IPS-18c (cell line): ENCODE measurements around the gene ASB18.

ENCODE experiments used
- H3K4me3 ChIP-seq: 2 replicates; pipeline ENCODE4 v1.7.0; 2013; ENCODE audit warnings: low read depth, mild to moderate bottlenecking, low read length, moderate library complexity; ENCODE audit not compliant: insufficient read depth
- H3K9me3 ChIP-seq: one replicate; pipeline ENCODE4 v1.6.1; 2013; ENCODE audit warnings: mild to moderate bottlenecking, low read length, moderate library complexity; ENCODE audit not compliant: control insufficient read depth, insufficient read depth

ASB18 gene

DNA sequence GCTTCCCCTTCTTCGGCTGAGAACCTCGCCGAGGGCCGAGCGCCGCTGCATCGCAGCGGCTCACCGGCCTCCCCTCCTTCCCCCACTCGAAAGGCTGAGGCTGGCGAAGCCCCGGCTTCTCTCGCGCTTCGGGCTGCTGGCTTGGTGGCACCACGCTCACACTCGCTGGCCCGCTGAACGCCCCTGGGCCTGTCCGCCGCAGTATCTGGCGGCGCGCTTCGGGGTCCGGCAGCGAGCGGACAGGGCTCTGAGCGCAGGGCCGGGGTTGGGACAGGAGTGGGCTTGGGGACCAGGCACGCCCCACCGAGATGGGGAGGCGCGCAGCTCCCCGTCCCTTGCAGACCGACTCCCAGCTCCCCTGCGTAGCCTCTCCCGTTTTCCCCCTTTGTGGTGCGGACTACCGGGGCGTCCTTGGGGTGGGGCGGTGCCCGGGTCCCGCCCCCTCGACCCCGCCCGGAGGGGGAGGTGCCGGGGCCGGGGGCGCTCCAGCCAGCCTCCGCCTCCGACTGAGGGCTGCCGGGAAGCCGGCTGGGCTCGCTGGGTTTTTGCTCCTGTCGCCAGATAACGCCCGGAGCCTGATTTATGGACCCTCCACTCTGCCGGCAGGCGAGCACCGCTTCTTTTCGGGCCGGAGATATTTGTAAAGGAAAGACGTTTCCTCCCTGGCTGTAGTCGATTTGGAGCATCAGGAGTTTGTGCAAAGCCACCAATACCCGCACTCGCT lies 99.8 kb downstream of the ASB18 start:
- H3K9me3 ChIP-seq, result peaks cover 8% of the 10 kb centered on the region
- H3K4me3 ChIP-seq, result peak overlapping the region; percentile 67

- H3K9me3 ChIP-seq, result peaks cover 4% of the 10 kb centered on the region
- peak overlapping the region; percentile 67 for H3K4me3 ChIP-seq
Observed at GRCh38 chr2:236163471-236164200, 100.6 kb downstream of the ASB18 start.

- H3K4me3 ChIP-seq, result no peak overlapping the region
- peaks cover 3% of the 10 kb centered on the region for H3K9me3 ChIP-seq
Observed at GRCh38 chr2:236162882-236163470, 101.2 kb downstream of the ASB18 start.

DNA sequence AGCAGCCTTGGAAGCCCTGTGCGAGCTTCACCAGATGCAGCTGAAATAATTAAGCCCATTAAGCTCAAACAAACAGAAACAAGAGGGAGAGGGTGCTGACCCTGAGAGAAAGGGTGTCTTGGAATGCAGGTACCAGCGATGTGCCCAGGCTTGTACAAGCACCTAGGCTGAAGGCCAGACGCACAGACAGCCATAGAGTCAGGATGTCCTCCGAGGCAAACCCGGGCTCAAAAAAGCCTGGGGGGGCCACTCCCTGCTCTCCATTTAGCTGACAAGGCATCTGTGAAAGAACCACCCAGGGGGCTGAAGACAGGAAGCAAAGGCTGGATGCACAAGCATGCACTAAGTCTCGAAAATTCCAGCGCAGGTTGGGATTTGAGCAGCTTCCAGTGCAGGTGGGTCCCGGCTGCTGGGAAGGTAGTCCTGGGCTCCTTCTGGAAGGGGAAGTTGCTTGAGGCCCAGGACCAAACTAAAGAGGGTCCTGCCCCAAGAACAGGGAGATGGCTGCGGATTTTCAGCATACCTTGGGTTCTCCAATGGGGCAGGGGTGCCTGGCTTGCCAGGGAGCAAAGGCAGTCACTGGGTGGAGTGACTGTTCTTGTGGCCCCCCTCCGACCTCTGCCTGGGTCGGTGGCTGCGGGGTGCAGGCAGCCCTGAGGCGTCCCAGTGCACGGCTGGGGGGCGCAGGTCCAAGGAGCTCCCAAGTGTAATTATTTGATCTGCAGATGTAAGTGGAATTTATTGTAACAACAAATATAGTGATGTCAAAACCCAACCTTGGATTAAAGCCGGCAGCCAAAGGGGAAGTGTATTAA lies 102.0 kb downstream of the ASB18 start:
- Histone ChIP-seq H3K9me3 (peaks cover 2% of the 10 kb centered on the region), H3K4me3 (no peak overlapping the region)

DNA sequence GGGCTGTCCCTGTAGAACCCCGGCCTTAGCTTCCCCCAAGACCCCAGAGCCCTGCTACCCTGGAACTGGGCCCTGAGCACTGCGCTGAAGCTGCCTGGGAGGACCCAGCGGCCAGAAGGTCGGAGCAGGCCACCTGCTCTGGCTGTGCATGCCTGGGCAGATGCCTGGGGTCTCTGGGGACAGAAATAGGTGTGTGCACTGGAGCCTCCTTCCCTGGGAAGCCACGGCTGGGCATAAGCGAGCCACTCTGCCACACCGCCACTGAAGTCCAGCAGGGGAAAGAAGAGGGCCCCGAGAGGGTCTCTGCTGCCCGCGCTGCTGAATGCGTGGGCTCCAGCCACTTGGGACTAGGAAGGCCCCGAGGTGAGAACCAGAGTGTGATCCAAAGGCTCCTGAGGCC lies 102.7 kb downstream of the ASB18 start:
- H3K4me3 ChIP-seq, result no peak overlapping the region
- peaks cover 5% of the 10 kb centered on the region for H3K9me3 ChIP-seq

DNA sequence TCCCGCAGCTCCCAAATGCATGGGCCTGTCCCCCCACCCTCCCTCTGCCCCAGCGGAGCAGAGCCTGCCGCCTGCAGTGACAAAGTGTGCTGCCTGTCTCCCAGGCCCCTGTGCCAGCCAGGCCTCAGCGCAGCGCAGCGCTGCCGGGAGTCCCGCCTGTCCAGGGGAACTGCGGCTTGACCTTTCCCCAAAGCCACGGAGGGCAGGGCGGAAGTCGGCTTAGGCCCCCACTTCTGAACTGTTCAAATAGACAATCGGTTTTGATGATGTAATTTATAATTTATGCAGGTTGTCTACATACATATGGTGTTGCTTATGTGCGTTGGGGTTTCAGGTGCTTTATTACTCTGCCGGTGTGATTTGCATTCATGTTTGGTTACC lies 103.1 kb downstream of the ASB18 start:
- Histone ChIP-seq H3K9me3 (peaks cover 5% of the 10 kb centered on the region), H3K4me3 (no peak overlapping the region)

DNA sequence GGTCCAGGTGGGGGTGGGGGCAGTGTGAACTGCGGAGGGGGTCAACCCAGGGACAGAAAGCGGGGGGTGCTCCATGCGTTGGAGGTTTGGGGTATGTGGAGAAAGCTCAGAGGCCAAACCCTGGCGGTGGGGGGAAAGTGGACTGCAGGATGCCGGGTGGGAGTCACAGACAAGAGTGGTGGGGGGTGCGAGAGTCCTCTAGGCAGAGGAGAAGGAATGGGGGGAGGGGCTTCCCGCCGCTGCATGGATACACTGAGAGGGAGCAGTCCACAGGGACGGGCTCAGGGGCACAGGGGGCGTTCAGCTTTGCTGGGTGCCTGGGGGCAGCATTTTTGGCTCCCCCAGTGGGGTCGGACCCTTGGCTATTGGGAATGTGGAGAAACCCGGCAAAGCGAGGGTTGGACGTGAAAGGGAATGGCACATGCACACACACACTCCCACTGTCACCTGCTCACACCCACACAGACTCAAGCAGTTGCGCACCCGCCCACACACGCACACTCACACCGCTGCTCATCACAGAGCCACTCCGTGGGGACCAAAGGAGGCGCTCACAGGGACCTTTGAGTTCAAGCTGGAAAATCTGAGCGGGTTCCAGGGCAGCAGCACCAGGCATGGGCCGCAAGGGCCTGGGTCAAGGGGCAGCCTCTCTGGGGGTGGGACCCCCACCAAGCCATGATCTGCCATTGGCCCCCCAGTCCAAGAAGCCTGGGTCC lies 103.7 kb downstream of the ASB18 start:
- Histone ChIP-seq H3K9me3 (peaks cover 5% of the 10 kb centered on the region), H3K4me3 (no peak overlapping the region)

- peaks cover 5% of the 10 kb centered on the region for H3K9me3 ChIP-seq
- no peak overlapping the region for H3K4me3 ChIP-seq
Observed at GRCh38 chr2:236159778-236160170, 104.4 kb downstream of the ASB18 start.

DNA sequence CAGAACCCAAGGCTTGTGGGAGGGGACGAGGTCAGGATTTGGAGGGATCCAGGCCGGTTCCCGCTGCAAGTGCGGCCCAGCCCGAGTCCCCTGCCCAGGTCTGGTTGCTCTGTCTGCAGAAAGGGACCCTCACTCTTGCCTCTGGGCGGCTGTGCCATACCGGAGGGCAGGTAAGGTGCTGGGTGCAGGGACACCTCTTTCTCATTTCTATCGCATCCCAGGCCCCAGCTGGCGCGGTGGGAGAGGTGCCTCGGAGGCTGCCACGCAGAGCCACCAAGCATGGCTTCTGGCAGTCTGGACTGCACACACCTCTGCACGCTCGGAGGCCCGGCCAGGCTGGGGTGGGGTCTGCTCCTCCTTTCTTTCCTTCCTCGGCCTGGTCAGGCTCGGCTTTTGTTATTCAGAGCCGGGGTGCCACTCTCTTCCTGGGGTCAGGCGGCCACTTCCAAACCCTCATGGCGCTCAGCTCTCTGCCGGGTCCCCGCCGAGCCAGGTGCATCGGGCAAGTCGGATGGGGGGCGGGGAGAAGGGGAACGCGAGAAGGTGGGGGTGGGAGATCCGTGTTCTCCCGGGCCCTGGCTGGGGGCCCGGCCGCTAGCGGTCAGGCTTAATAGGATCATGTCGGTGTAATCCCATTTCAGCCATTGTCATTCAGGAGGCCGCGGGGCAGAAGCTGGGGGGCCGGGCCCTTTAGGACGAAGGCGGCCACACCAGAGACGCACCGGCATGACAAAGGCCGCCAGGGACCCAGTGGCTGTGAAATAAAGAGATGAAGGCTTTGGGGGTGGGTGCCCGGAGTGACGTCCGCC lies 105.0 kb downstream of the ASB18 start:
- Histone ChIP-seq H3K4me3 (peak overlapping the region; percentile 31), H3K9me3 (peaks cover 5% of the 10 kb centered on the region)

DNA sequence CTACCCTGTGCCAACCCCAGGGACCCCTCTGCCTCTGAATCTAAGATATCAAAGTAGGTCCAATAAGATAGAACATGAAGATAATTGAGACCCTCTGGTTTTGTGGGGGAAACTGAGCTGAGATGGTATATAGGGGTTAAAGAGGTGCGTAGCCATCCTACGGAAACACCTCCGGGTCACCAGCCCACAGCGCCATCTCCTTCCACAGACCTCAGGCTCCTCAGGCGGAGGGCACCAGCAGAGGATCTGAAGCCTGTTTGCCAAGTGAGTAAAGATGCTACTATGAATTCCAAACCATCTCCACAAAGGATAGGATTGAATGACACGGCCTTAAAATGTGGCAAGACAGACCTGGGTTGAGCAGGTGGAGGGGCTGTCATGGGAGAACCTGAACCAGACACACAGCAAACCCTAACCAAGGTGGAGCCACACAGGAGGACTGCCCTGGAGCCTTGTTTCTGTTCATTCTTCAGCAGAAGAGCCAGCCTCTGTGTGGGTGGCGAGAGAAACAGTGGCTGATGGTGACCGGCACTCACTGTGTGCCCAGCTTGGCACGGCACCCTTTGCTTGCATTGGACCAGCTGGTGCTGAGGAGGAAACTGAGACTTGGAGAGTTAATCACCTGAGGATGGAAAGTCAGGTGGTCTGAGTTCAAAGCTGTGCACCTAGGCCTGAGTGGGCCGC lies 106.2 kb downstream of the ASB18 start:
- peaks cover 5% of the 10 kb centered on the region for H3K9me3 ChIP-seq
- no peak overlapping the region for H3K4me3 ChIP-seq

DNA sequence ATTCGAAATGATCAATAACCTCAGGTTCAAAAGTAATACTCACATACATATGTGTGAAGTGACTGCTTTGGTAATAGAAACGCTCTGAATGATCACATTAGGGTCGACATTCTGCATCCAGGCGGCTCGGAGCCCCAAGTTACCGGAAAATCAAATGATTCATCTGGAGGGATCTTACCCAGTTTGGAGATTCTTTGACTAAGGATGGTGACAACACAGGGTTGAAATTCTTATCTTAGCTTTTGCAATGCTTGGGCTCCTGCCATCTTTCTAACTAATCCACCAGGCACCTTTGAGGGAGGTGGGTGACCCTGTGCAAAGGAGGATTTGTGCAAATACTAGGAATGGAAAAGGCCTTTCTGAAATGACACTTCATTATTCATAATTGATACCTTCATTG lies 106.8 kb downstream of the ASB18 start:
- H3K9me3 ChIP-seq, result peaks cover 5% of the 10 kb centered on the region
- no peak overlapping the region for H3K4me3 ChIP-seq

- Histone ChIP-seq H3K4me3 (no peak overlapping the region), H3K9me3 (peaks cover 5% of the 10 kb centered on the region)
Observed at GRCh38 chr2:236156860-236157194, 107.4 kb downstream of the ASB18 start.

- H3K4me3 ChIP-seq, result no peak overlapping the region
- peaks cover 3% of the 10 kb centered on the region for H3K9me3 ChIP-seq
Observed at GRCh38 chr2:236156095-236156859, 107.9 kb downstream of the ASB18 start.

GRCh38 chr2:236155406-236155805 lies 108.8 kb downstream of the ASB18 start:
- no peak overlapping the region for H3K4me3 ChIP-seq
- H3K9me3 ChIP-seq, result peaks cover 3% of the 10 kb centered on the region

DNA sequence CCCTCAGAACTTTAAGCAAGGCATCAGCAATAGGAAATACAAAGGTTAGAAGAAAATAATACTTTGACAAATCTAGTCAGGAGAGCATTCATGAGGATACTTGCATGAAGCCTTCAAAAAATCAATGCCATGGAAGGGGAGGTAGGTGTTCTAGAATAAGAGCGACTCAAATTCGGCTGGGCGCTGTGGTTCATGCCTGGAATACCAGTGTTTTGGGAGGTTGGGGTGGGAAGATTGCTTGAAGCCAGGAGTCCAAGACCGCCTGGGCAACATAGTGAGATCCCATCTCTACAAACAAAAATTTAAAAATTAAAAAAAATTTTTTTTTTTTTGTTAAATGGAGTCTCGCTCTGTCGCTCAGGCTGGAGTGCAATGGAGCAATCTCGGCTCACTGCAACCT lies 117.8 kb downstream of the ASB18 start:
- Histone ChIP-seq H3K9me3 (no peaks in the 10 kb centered on the region), H3K4me3 (no peak overlapping the region)
